Muscle layer of duodenum (tissue), 2 donors: Measurements from ENCODE around the gene GUCY2F.

ENCODE experiments used
- H3K27ac ChIP-seq: one replicate; pipeline ENCODE4 v1.7.0; 2013; ENCODE audit warnings: mild to moderate bottlenecking, low read length
- H3K27me3 ChIP-seq: one replicate; pipeline ENCODE4 v1.7.0; 2013; ENCODE audit warnings: low read depth, mild to moderate bottlenecking, control low read depth, low read length
- H3K36me3 ChIP-seq, 2 donors: one replicate each; pipeline ENCODE4 v1.7.0; 2013; ENCODE audit warnings: low read length in 2 of 2, control low read depth in 1 of 2, mild to moderate bottlenecking in 1 of 2; ENCODE audit not compliant: insufficient read depth in 2 of 2, control insufficient read depth in 1 of 2
- H3K4me1 ChIP-seq, 2 donors: one replicate each; pipeline ENCODE4 v1.7.0; 2013; ENCODE audit warnings: low read length in 2 of 2, mild to moderate bottlenecking in 2 of 2, control low read depth in 1 of 2, moderate library complexity in 1 of 2; ENCODE audit not compliant: insufficient read depth in 2 of 2, control insufficient read depth in 1 of 2
- H3K4me3 ChIP-seq, 2 donors: one replicate each; pipeline ENCODE4 v1.7.0; 2013; ENCODE audit warnings: low read length in 2 of 2, low read depth in 1 of 2, mild to moderate bottlenecking in 1 of 2
- H3K9me3 ChIP-seq, 2 donors: one replicate each; pipeline ENCODE4 v1.7.0; 2013; ENCODE audit warnings: low read length in 2 of 2, control low read depth in 1 of 2, mild to moderate bottlenecking in 1 of 2; ENCODE audit not compliant: control insufficient read depth in 1 of 2
- donor health status: healthy.

Gene GUCY2F

GRCh38 chrX:109357706-109358105 lies 124.2 kb downstream of the GUCY2F start:
- Histone ChIP-seq H3K27me3 (no peaks in the 10 kb centered on the region), H3K36me3 (no peaks in the 10 kb centered on the region), H3K4me1 (no peaks in the 10 kb centered on the region), H3K9me3 (peaks cover 0 to 4% of the 10 kb centered on the region in 2 donors), H3K4me3 (no peak overlapping the region), H3K27ac (no peak overlapping the region)

GRCh38 chrX:109356684-109357083 lies 125.2 kb downstream of the GUCY2F start:
- no peak overlapping the region for H3K4me3 ChIP-seq
- no peaks in the 10 kb centered on the region for H3K27me3 ChIP-seq
- H3K9me3 ChIP-seq, result peaks cover 0 to 4% of the 10 kb centered on the region in 2 donors
- H3K36me3 ChIP-seq, result no peaks in the 10 kb centered on the region
- no peak overlapping the region for H3K27ac ChIP-seq
- no peaks in the 10 kb centered on the region for H3K4me1 ChIP-seq

- H3K36me3 ChIP-seq, result no peaks in the 10 kb centered on the region
- H3K27ac ChIP-seq, result no peak overlapping the region
- no peak overlapping the region for H3K4me3 ChIP-seq
- no peaks in the 10 kb centered on the region for H3K27me3 ChIP-seq
- H3K9me3 ChIP-seq, result no peaks in the 10 kb centered on the region
- H3K4me1 ChIP-seq, result no peaks in the 10 kb centered on the region
Measured at GRCh38 chrX:109352066-109352588, 129.8 kb downstream of the GUCY2F start.

- Histone ChIP-seq H3K9me3 (no peaks in the 10 kb centered on the region), H3K27ac (no peak overlapping the region), H3K27me3 (no peaks in the 10 kb centered on the region), H3K36me3 (no peaks in the 10 kb centered on the region), H3K4me3 (no peak overlapping the region), H3K4me1 (no peaks in the 10 kb centered on the region)
Measured at GRCh38 chrX:109351557-109351956, 130.3 kb downstream of the GUCY2F start.

GRCh38 chrX:109350551-109350950 lies 131.3 kb downstream of the GUCY2F start:
- Histone ChIP-seq H3K9me3 (no peaks in the 10 kb centered on the region), H3K27me3 (no peaks in the 10 kb centered on the region), H3K36me3 (no peaks in the 10 kb centered on the region), H3K4me3 (no peak overlapping the region), H3K4me1 (no peaks in the 10 kb centered on the region), H3K27ac (no peak overlapping the region)

GRCh38 chrX:109350051-109350450 lies 131.8 kb downstream of the GUCY2F start:
- H3K36me3 ChIP-seq, result no peaks in the 10 kb centered on the region

GRCh38 chrX:109347632-109348031 lies 134.3 kb downstream of the GUCY2F start:
- H3K9me3 ChIP-seq, result no peaks in the 10 kb centered on the region
- no peak overlapping the region for H3K27ac ChIP-seq
- H3K4me3 ChIP-seq, result no peak overlapping the region
- H3K27me3 ChIP-seq, result no peaks in the 10 kb centered on the region
- H3K36me3 ChIP-seq, result no peaks in the 10 kb centered on the region
- no peaks in the 10 kb centered on the region for H3K4me1 ChIP-seq

More at GRCh38 chrX:109350051-109350450, 131.8 kb downstream of the GUCY2F start:
- Histone ChIP-seq H3K27ac (no peak overlapping the region), H3K9me3 (no peaks in the 10 kb centered on the region), H3K4me1 (no peaks in the 10 kb centered on the region), H3K4me3 (no peak overlapping the region), H3K27me3 (no peaks in the 10 kb centered on the region)

GRCh38 chrX:109346491-109346890 lies 135.4 kb downstream of the GUCY2F start:
- Histone ChIP-seq H3K9me3 (no peaks in the 10 kb centered on the region), H3K36me3 (no peaks in the 10 kb centered on the region), H3K27ac (no peak overlapping the region), H3K4me1 (no peaks in the 10 kb centered on the region), H3K27me3 (no peaks in the 10 kb centered on the region), H3K4me3 (no peak overlapping the region)

- H3K27me3 ChIP-seq, result no peaks in the 10 kb centered on the region
- H3K4me3 ChIP-seq, result no peak overlapping the region
- no peaks in the 10 kb centered on the region for H3K9me3 ChIP-seq
- no peak overlapping the region for H3K27ac ChIP-seq
- no peaks in the 10 kb centered on the region for H3K36me3 ChIP-seq
- no peaks in the 10 kb centered on the region for H3K4me1 ChIP-seq
Measured at GRCh38 chrX:109345856-109346255, 136.0 kb downstream of the GUCY2F start.

- H3K36me3 ChIP-seq, result no peaks in the 10 kb centered on the region
- no peak overlapping the region for H3K27ac ChIP-seq
- no peaks in the 10 kb centered on the region for H3K4me1 ChIP-seq
- no peaks in the 10 kb centered on the region for H3K9me3 ChIP-seq
- H3K4me3 ChIP-seq, result no peak overlapping the region
- H3K27me3 ChIP-seq, result no peaks in the 10 kb centered on the region
Measured at GRCh38 chrX:109344678-109345077, 137.2 kb downstream of the GUCY2F start.

- Histone ChIP-seq H3K36me3 (no peaks in the 10 kb centered on the region), H3K27ac (no peak overlapping the region), H3K4me1 (no peaks in the 10 kb centered on the region), H3K9me3 (no peaks in the 10 kb centered on the region), H3K27me3 (no peaks in the 10 kb centered on the region), H3K4me3 (no peak overlapping the region)
Measured at GRCh38 chrX:109344101-109344500, 137.8 kb downstream of the GUCY2F start.

GRCh38 chrX:109343671-109344070 lies 138.2 kb downstream of the GUCY2F start:
- H3K9me3 ChIP-seq, result no peaks in the 10 kb centered on the region
- H3K4me3 ChIP-seq, result no peak overlapping the region
- H3K36me3 ChIP-seq, result no peaks in the 10 kb centered on the region
- no peaks in the 10 kb centered on the region for H3K4me1 ChIP-seq
- H3K27me3 ChIP-seq, result no peaks in the 10 kb centered on the region
- no peak overlapping the region for H3K27ac ChIP-seq
